Head of caudate nucleus (tissue), 42 donors: ENCODE data around the gene ERCC6.

Experiments
- DNase-seq, 42 donors: peaks; one replicate each; pipeline versions ENCODE4 v3.0.0 to v3.0.0-alpha.2; 2020 to 2021; ENCODE audit warnings: mixed read lengths in 7 of 42
- intact Hi-C: fragments of 100-400 bp; cut with DNase I; formaldehyde crosslinking; loops from one replicate; pipeline ENCODE4 v1.15.0; 2022

Gene ERCC6

GRCh38 chr10:49552277-49552676 is 13.4 kb upstream of the ERCC6 start:
- intact Hi-C loops: no loop called here
- no peak for DNase-seq

GRCh38 chr10:49550563-49550962 is 11.6 kb upstream of the ERCC6 start:
- intact Hi-C loops: no loop called here
- DNase-seq: no peak

- no peak for DNase-seq
- intact Hi-C loops: no loop called here
Measured at GRCh38 chr10:49549640-49550346, 10.9 kb upstream of the ERCC6 start.

DNA sequence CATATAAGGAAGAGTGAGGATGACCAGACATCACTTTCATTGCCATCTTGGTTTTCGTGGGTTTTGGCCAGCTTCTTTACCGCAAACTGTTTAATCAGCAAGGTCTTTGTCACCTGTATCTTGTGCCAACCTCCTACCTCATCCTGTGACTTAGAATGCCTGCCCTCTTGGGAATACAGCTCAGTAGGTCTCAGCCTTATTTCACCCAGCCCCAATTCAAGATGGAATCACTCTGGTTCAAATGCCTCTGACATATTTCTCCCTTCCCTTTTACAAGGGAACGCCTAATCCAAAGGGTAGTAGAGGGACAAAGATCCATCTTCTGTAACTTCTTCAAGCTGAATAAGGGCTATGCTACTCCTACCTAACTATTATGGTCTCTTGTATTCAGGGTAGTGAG is 4.7 kb upstream of the ERCC6 start:
- no peak for DNase-seq
- intact Hi-C loops: no loop called here

GRCh38 chr10:49542353-49542752 is 3.4 kb upstream of the ERCC6 start:
- intact Hi-C loops: no loop called here
- no peak for DNase-seq

DNA sequence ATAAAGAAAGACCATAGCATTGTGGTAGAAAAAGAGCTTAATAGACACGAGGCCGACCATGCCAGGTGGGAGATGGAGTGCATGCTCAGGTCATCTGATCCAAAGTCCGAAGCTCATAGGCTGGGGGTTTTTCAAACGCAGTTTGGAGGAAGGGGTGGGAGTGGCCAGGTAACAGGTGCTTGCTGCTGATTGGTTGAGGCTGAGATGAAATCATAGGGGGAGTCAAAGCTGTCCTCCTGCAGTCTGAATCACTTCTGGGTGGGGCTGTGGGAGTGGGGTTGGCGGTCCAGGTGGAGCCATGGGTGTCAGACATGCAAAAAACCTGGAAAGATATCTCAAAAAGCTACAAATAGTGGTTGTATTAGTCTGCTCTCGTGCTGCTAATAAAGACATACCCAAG is 2.8 kb upstream of the ERCC6 start:
- intact Hi-C loops: no loop called here
- DNase-seq: no peak

GRCh38 chr10:49540056-49540797 is 1.3 kb upstream of the ERCC6 start:
- intact Hi-C loops: no loop called here

DNA sequence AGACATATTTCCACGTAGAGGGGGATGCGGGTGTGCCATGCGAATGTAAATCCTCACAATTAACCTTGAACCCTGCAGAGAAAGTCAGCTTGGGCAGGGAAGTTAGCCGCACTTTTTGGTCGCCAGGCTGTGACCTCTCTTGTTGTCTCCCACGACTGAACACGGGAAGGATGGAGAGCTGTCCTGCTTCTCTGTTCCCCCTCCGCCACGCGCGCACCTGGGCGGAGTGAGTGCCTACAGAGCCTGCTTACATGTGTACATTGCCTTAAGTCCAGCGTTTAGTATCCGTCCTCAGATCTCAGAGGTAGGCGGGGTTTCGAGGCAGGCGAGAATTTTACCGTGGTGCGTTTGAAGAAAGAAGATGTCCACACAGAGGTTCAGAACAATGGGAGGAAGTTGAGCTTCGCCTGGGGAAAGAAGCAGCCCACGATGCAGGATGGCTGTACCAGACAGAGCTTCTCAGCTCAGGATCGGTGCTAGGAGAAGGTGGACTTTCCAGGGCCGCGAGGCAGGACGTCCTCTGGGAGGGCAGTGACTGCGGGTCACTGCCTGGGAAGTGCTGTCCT is 482 bp upstream of the ERCC6 start:
- peak in 26 of 42 donors; percentile 8 to 65 (median 30) for DNase-seq
- intact Hi-C loops: no loop called here

More at GRCh38 chr10:49540056-49540797, 1.3 kb upstream of the ERCC6 start:
- DNase-seq: no peak

- intact Hi-C loops: no loop called here
- DNase-seq: no peak
Measured at GRCh38 chr10:49534670-49535381, 4.1 kb downstream of the ERCC6 start.

GRCh38 chr10:49532461-49532860 is 6.5 kb downstream of the ERCC6 start:
- intact Hi-C loops: no loop called here
- no peak for DNase-seq

GRCh38 chr10:49528977-49529506 is 9.9 kb downstream of the ERCC6 start:
- no peak for DNase-seq
- intact Hi-C loops: no loop called here

GRCh38 chr10:49527850-49528249 is 11.1 kb downstream of the ERCC6 start:
- intact Hi-C loops: no loop called here

GRCh38 chr10:49527061-49527460 is 11.9 kb downstream of the ERCC6 start:
- no peak for DNase-seq
- intact Hi-C loops: no loop called here

More at GRCh38 chr10:49527850-49528249, 11.1 kb downstream of the ERCC6 start:
- no peak for DNase-seq

DNA sequence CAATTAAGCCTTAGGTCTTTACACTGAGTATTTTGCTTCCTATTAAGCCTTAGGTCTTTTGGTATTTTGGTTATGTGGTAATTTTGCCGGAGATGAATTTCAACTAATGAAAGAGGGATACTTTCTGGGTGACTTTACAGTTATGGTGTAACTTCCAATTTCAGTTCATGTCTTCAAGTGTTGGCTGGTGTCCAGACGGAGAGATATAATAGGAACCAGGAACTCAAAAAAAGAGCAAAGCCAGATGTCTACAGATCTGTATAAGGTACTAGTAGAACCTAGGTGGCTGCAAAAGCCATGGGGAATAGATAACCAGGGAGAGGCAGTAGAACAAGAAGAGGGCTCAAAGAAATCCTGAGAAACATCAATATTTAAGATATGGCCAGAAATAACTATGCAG is 12.3 kb downstream of the ERCC6 start:
- no peak for DNase-seq
- intact Hi-C loops: no loop called here

DNA sequence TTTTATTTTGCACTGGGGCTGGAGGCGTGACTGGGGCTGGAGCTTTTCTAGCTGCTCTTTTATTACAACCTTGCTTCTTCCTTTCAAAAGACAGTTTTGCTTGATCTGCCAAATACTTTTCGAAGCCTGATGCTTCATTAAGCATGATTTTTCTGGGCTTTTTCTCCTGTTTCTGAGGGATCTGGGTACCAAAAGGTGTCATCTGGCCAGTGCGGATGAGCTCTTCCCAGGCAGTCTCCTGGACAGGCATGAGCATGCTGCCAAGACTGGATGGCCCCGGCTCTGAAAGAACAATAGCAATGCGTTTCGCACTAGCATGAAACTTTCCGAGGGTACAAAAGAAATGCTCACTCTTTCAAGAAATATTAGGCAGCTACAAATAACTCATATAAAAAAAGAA is 14.4 kb downstream of the ERCC6 start:
- intact Hi-C loops: no loop called here
- no peak for DNase-seq

DNA sequence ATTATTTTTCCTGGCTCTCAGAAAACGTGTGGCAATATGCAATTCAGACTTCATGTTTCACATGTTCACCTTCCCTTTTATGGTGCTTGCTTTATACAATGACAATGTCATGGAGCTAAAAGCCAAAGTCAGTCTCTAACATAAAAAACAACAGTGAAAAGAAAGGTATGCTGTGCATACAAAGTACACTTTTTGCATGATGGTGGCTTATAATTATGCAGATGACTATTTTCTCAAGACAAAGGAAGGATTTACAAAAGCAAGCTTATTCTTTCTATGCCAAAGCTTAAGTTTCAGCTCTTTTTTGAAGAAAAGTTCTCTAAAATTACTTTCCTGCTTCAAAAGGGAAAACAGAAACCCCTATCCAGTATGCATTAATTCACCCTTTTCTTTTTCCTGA is 15.6 kb downstream of the ERCC6 start:
- no peak for DNase-seq
- intact Hi-C loops: no loop called here

DNA sequence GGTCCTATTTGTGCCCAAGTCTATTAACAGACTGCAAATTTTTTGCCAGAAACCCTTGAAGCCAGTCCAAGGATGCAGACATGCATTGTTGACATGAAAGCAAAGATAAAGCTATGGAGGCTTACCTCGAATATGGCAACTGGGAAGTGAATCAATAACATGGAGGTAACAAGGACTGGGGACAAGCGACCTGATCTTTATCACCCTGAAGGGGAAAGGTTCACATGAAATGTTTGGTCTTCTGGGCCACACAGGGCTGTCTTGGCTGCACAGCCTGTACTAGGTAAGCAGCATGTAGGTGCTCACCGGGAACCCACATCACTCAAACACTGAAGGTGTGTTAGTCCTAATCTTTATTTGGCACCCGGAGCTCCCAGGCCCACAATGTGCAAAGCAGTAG is 17.9 kb downstream of the ERCC6 start:
- intact Hi-C loops: no loop called here
- DNase-seq: peak in 1 of 42 donors; percentile 25

DNA sequence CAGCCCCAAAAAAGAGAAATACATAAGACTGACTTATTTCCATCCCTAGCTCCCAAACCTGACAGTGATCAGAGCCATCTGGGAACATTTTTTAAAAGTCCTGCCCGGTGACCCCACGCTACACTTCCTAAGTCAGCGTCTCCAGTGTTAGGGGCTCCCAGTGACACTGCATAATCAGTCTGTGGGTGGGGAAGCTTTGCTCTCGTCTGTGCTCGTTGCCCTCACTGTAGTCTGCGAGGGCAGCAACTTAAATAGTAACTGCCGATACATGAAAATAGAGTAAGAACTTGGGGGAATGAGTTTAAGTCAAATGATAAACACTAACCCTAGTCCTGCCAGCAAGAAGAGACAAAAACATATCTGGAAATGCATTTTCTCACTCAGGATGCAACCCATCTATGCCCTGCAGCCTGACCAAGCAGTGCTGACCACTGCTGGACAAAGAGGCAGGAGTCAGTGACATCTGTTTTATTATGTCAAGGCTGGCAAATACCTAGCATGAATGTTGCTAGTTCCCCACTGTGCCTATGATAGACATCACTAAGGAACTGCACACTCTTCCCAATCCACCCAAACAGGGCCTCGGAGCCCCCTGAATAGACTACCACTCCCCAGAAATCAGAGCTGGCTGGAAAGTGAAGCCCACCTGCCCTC is 18.7 kb downstream of the ERCC6 start:
- DNase-seq: peak in 6 of 42 donors; percentile 27 to 67 (median 46)
- intact Hi-C loops: no loop called here

DNA sequence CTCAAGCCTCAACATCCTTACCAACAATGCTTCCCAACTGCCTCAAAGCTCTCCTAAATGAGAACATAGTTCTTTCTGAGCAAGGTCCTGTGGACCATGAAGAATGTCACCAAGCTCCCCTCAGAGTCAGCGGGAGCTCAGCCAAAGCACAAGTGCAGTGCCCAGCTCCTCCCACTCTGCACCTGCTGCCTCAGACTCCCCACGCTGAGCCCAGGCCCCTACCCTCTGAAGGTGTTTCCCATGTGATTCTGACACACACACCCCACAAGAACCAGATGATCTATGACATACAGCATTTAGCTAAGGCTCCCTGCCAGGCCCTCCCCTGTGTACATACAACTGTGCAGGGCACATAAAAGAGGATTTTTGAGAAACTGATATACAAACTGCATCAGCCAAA is 19.2 kb downstream of the ERCC6 start:
- intact Hi-C loops: no loop called here
- DNase-seq: peak in 3 of 42 donors; percentile 31 to 56 (median 33)
